NCI-H146 (cell line): ENCODE data around the gene HNRNPA2B1.
"Not testable (repeated sequence)": the region's sequence is repeated elsewhere in the genome, so short reads cannot be mapped to it uniquely, and the experiment has no call there.

ENCODE experiments used
- DNase-seq: peaks from one replicate; lab custom pipeline; 2025; lab: John Stamatoyannopoulos, UW

The HNRNPA2B1 gene

GRCh38 chr7:26198133-26198780 is 2.3 kb downstream of the HNRNPA2B1 start:
- peak; percentile 21 for DNase-seq

GRCh38 chr7:26197153-26198115 is 3.1 kb downstream of the HNRNPA2B1 start:
- DNase-seq, result no peak

GRCh38 chr7:26195867-26196657 is 4.5 kb downstream of the HNRNPA2B1 start:
- no peak for DNase-seq

GRCh38 chr7:26195182-26195581 is 5.4 kb downstream of the HNRNPA2B1 start:
- no peak for DNase-seq

- DNase-seq, result not testable (repeated sequence)
Measured at GRCh38 chr7:26194764-26195163, 5.8 kb downstream of the HNRNPA2B1 start.

GRCh38 chr7:26193432-26194207 is 6.9 kb downstream of the HNRNPA2B1 start:
- no peak for DNase-seq

- no peak for DNase-seq
Measured at GRCh38 chr7:26192485-26193087, 8.0 kb downstream of the HNRNPA2B1 start.

GRCh38 chr7:26191974-26192479 is 8.5 kb downstream of the HNRNPA2B1 start:
- no peak for DNase-seq

GRCh38 chr7:26191233-26191973 is 9.1 kb downstream of the HNRNPA2B1 start:
- DNase-seq, result no peak

- no peak for DNase-seq
Measured at GRCh38 chr7:26190417-26190869, 10.1 kb downstream of the HNRNPA2B1 start.

GRCh38 chr7:26189697-26190096 is 10.8 kb downstream of the HNRNPA2B1 start:
- DNase-seq, result no peak

GRCh38 chr7:26188957-26189541 is 11.5 kb downstream of the HNRNPA2B1 start:
- DNase-seq, result no peak

- no peak for DNase-seq
Measured at GRCh38 chr7:26188206-26188956, 12.2 kb downstream of the HNRNPA2B1 start.

GRCh38 chr7:26187380-26188205 is 13.0 kb downstream of the HNRNPA2B1 start:
- DNase-seq, result no peak

GRCh38 chr7:26186364-26187311 is 13.9 kb downstream of the HNRNPA2B1 start:
- DNase-seq, result no peak

- no peak for DNase-seq
Measured at GRCh38 chr7:26185844-26186180, 14.7 kb downstream of the HNRNPA2B1 start.
